ENCODE measurements around the gene KCTD5. TPM values are rescaled to one million over a fixed set of nuclear protein-coding genes. Genes with fewer than 3 reads are reported as not detected.

Gene KCTD5
- total RNA-seq, 1 donor from 2014 or later = 21.6 TPM

DNA sequence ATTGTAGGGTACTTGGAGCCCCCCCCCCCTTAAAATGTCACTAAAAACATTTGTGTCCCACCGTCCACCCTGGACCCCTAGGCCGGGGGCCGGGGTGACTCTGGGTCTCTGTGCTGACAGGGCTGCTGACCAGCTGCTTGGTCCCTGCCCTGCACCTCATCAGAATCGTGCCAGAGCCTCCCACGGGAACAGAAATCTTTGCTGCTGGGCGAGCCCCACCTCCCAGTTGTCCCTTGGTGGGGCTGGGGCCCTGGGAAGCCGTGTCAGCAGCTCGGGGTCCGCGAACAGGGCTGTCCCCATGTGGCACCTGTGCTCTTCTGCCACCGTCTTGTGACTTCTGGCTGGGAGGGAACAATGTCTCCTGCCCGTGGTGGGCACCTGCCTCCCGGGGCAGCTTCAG lies 18.5 kb downstream of the KCTD5 start:
- DNase-seq (ENCODE audit: low spot score) = no peak
- Histone ChIP-seq H3K4me3 (no peak overlapping the region), H3K4me1 (no peaks in the 10 kb centered on the region), H3K79me2 (ENCODE audit: low read depth) (no peaks in the 10 kb centered on the region), H3K27ac (no peak overlapping the region), H3K4me2 (no peak overlapping the region), H3K36me3 (no peaks in the 10 kb centered on the region), H3K9ac (no peak overlapping the region), H3F3A (ENCODE audit: low read depth) (no peaks in the 10 kb centered on the region), H4K20me1 (ENCODE audit: low read depth) (no peaks in the 10 kb centered on the region), H3K9me3 (ENCODE audit: low read depth) (no peaks in the 10 kb centered on the region), H2AFZ (replicated peaks) (no peak overlapping the region), H3K27me3 (no peaks in the 10 kb centered on the region)
- Mint-ChIP-seq H3K4me1 (no peaks in the 10 kb centered on the region), H3K27me3 (ENCODE audit: insufficient read depth, low read depth) (peaks cover 3% of the 10 kb centered on the region), H3K9me3 (no peaks in the 10 kb centered on the region), H3K36me3 (peaks cover 2% of the 10 kb centered on the region), H3K27ac (no peak overlapping the region), H3K4me3 (no peak overlapping the region)
- TF ChIP-seq EZH2phosphoT487 (IDR thresholded peaks at IDR 0.05) (no peak), EZH2 (IDR thresholded peaks at IDR 0.05) (no peak)
- TF ChIP-seq, protein P1, sequence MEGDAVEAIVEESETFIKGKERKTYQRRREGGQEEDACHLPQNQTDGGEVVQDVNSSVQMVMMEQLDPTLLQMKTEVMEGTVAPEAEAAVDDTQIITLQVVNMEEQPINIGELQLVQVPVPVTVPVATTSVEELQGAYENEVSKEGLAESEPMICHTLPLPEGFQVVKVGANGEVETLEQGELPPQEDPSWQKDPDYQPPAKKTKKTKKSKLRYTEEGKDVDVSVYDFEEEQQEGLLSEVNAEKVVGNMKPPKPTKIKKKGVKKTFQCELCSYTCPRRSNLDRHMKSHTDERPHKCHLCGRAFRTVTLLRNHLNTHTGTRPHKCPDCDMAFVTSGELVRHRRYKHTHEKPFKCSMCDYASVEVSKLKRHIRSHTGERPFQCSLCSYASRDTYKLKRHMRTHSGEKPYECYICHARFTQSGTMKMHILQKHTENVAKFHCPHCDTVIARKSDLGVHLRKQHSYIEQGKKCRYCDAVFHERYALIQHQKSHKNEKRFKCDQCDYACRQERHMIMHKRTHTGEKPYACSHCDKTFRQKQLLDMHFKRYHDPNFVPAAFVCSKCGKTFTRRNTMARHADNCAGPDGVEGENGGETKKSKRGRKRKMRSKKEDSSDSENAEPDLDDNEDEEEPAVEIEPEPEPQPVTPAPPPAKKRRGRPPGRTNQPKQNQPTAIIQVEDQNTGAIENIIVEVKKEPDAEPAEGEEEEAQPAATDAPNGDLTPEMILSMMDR (IDR thresholded peaks at IDR 0.05) = no peak

DNA sequence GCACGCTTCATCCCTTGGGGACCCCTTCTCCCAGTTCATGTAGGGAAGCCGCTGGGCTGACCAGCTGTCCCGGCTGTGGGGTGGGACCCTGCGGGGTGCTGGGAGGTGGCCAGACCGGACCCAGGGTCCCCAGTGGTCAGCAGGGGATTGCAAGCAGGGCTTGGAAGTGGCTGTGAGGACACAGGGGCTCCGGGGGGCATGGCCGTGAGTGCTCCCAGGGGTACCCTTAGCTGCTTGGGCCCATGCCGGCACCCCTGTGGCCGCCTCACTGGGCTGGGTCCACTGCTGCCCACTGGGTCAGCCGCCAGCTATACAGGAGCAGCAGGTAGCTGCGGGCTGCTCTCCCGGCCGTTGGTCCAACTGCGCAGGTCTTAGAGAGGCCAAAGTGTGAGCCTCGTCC lies 18.9 kb downstream of the KCTD5 start:
- no peaks in the 10 kb centered on the region for H3F3A ChIP-seq (ENCODE audit: low read depth)
- no peak overlapping the region for H3K27ac Mint-ChIP-seq
- no peaks in the 10 kb centered on the region for H4K20me1 ChIP-seq (ENCODE audit: low read depth)
- H3K27me3 ChIP-seq = no peaks in the 10 kb centered on the region
- H3K9me3 ChIP-seq (ENCODE audit: low read depth) = no peaks in the 10 kb centered on the region
- H3K4me1 Mint-ChIP-seq = no peaks in the 10 kb centered on the region
- H3K9me3 Mint-ChIP-seq = no peaks in the 10 kb centered on the region
- H3K36me3 Mint-ChIP-seq = peaks cover 2% of the 10 kb centered on the region
- no peaks in the 10 kb centered on the region for H3K4me1 ChIP-seq
- H3K4me3 Mint-ChIP-seq = no peak overlapping the region
- no peaks in the 10 kb centered on the region for H3K79me2 ChIP-seq (ENCODE audit: low read depth)
- no peak overlapping the region for H3K4me3 ChIP-seq
- H3K36me3 ChIP-seq = no peaks in the 10 kb centered on the region
- H3K9ac ChIP-seq = no peak overlapping the region
- H3K4me2 ChIP-seq = no peak overlapping the region
- TF ChIP-seq, protein P1 (IDR thresholded peaks at IDR 0.05) = no peak
- TF ChIP-seq EZH2phosphoT487 (IDR thresholded peaks at IDR 0.05) (no peak), EZH2 (IDR thresholded peaks at IDR 0.05) (no peak)
- H3K27me3 Mint-ChIP-seq (ENCODE audit: insufficient read depth, low read depth) = peaks cover 3% of the 10 kb centered on the region
- H3K27ac ChIP-seq = no peak overlapping the region
- DNase-seq (ENCODE audit: low spot score) = no peak
- no peak overlapping the region for H2AFZ ChIP-seq (replicated peaks)

DNA sequence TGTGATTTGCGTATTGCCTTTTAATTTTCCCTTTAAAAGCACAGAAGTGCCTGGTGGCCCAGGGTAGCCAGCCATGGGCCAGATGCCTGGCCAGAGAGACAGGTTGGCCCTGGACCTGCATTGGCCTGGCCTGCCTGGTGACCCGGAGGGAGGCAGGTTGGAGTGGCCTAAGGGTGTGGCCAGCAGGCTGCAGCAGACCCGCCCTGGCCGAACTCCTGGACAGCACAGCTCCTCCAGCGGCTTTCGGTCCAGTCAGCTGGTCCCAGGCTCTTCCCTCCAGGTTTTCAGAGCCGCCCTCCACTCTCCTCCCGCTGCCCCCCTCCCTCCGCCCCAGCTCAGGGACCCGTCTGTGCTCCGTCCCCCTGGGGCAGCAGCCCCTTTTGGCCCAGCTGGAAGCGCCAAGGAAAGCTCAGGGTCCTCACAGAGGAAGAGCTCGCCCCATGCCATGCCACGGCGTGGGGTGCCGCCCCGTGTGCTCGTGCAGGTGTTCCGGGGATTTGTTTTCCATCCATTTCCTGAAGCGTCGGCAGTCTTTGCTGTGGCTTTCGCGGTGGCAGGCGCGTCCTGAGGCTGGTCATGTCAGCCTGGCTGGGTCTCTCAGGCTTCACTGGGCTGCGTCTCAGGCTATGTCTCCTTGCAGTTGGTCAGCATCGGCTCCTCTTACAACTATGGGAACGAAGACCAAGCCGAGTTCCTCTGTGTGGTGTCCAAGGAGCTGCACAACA lies 19.6 kb downstream of the KCTD5 start:
- no peak overlapping the region for H3K9ac ChIP-seq
- no peak overlapping the region for H3K27ac Mint-ChIP-seq
- H4K20me1 ChIP-seq (ENCODE audit: low read depth) = no peaks in the 10 kb centered on the region
- H3K27me3 ChIP-seq = no peaks in the 10 kb centered on the region
- no peaks in the 10 kb centered on the region for H3K9me3 Mint-ChIP-seq
- no peaks in the 10 kb centered on the region for H3K4me1 ChIP-seq
- H3K36me3 Mint-ChIP-seq = peaks cover 2% of the 10 kb centered on the region
- H3K9me3 ChIP-seq (ENCODE audit: low read depth) = no peaks in the 10 kb centered on the region
- TF ChIP-seq, protein P1 (IDR thresholded peaks at IDR 0.05) = no peak
- TF ChIP-seq EZH2 (IDR thresholded peaks at IDR 0.05) = no peak
- TF ChIP-seq EZH2phosphoT487 (IDR thresholded peaks at IDR 0.05) = no peak
- H3K4me2 ChIP-seq = no peak overlapping the region
- no peak overlapping the region for H3K4me3 Mint-ChIP-seq
- H2AFZ ChIP-seq (replicated peaks) = no peak overlapping the region
- H3K79me2 ChIP-seq (ENCODE audit: low read depth) = no peaks in the 10 kb centered on the region
- no peaks in the 10 kb centered on the region for H3K4me1 Mint-ChIP-seq
- H3F3A ChIP-seq (ENCODE audit: low read depth) = no peaks in the 10 kb centered on the region
- no peak overlapping the region for H3K4me3 ChIP-seq
- peaks cover 3% of the 10 kb centered on the region for H3K27me3 Mint-ChIP-seq (ENCODE audit: insufficient read depth, low read depth)
- no peak overlapping the region for H3K27ac ChIP-seq
- no peak for DNase-seq (ENCODE audit: low spot score)
- H3K36me3 ChIP-seq = no peaks in the 10 kb centered on the region

All from neural progenitor cell (in vitro differentiated cells).